ENCODE results near the gene TMEM176A. TPM values are rescaled to one million over a fixed set of nuclear protein-coding genes. Genes with fewer than 3 reads are reported as not detected.

Gene TMEM176A
- total and polyA plus RNA-seq, 2 experiments from 2014 or later, result not detected

GRCh38 chr7:150754951-150755350 lies 45.6 kb upstream of the TMEM176A start:
- no peaks in the 10 kb centered on the region for H3K79me2 ChIP-seq (ENCODE audit: insufficient read depth)
- H4K20me1 ChIP-seq (ENCODE audit: insufficient read depth), result no peaks in the 10 kb centered on the region
- no peaks in the 10 kb centered on the region for H3K4me1 ChIP-seq (ENCODE audit: insufficient read depth)
- H3K27ac ChIP-seq, result no peak overlapping the region
- TF ChIP-seq EZH2phosphoT487 (IDR thresholded peaks at IDR 0.05; ENCODE audit: insufficient read depth, low read depth), result no peak
- TF ChIP-seq EZH2 (IDR thresholded peaks at IDR 0.05; ENCODE audit: insufficient read depth, poor library complexity, severe bottlenecking), result no peak
- no peak overlapping the region for H3K4me2 ChIP-seq (ENCODE audit: unreplicated experiment)
- in situ Hi-C loops (cut with MboI), result no loop called here
- DNase-seq, result no peak
- no peak overlapping the region for H3K9ac ChIP-seq
- no peak overlapping the region for H2AFZ ChIP-seq
- no peaks in the 10 kb centered on the region for H3K27me3 ChIP-seq (replicated peaks; ENCODE audit: insufficient read depth)
- H3F3A ChIP-seq (ENCODE audit: insufficient read depth), result no peaks in the 10 kb centered on the region
- H3K9me2 ChIP-seq (ENCODE audit: insufficient read depth), result no peaks in the 10 kb centered on the region
- no peaks in the 10 kb centered on the region for H3K36me3 ChIP-seq (ENCODE audit: low read depth)
- no peaks in the 10 kb centered on the region for H3K9me3 ChIP-seq (ENCODE audit: low read depth)
- no peak overlapping the region for H3K4me3 ChIP-seq

GRCh38 chr7:150755473-150756099 lies 45.0 kb upstream of the TMEM176A start:
- H3F3A ChIP-seq (ENCODE audit: insufficient read depth), result no peaks in the 10 kb centered on the region
- H3K9me2 ChIP-seq (ENCODE audit: insufficient read depth), result no peaks in the 10 kb centered on the region
- no peak overlapping the region for H3K4me2 ChIP-seq (ENCODE audit: unreplicated experiment)
- no peaks in the 10 kb centered on the region for H3K27me3 ChIP-seq (replicated peaks; ENCODE audit: insufficient read depth)
- no peaks in the 10 kb centered on the region for H4K20me1 ChIP-seq (ENCODE audit: insufficient read depth)
- no peaks in the 10 kb centered on the region for H3K36me3 ChIP-seq (ENCODE audit: low read depth)
- no peaks in the 10 kb centered on the region for H3K79me2 ChIP-seq (ENCODE audit: insufficient read depth)
- H3K9ac ChIP-seq, result no peak overlapping the region
- no peak overlapping the region for H3K4me3 ChIP-seq
- no peaks in the 10 kb centered on the region for H3K4me1 ChIP-seq (ENCODE audit: insufficient read depth)
- DNase-seq, result no peak
- H2AFZ ChIP-seq, result no peak overlapping the region
- 29 to 37% methylated on average over 4 of the region's 4 CpGs for WGBS, 2 experiments (ENCODE audit: low coverage in 1 of 2, low lambda C conversion rate in 2 of 2, missing lambda C conversion rate in 2 of 2)
- no peak for TF ChIP-seq EZH2phosphoT487 (IDR thresholded peaks at IDR 0.05; ENCODE audit: insufficient read depth, low read depth)
- no peak for TF ChIP-seq EZH2 (IDR thresholded peaks at IDR 0.05; ENCODE audit: insufficient read depth, poor library complexity, severe bottlenecking)
- in situ Hi-C loops (cut with MboI), result no loop called here
- no peaks in the 10 kb centered on the region for H3K9me3 ChIP-seq (ENCODE audit: low read depth)
- no peak overlapping the region for H3K27ac ChIP-seq

- Histone ChIP-seq H3K36me3 (ENCODE audit: low read depth) (no peaks in the 10 kb centered on the region), H3K4me2 (ENCODE audit: unreplicated experiment) (no peak overlapping the region), H2AFZ (no peak overlapping the region), H3K79me2 (ENCODE audit: insufficient read depth) (no peaks in the 10 kb centered on the region), H3K9me3 (ENCODE audit: low read depth) (no peaks in the 10 kb centered on the region), H3F3A (ENCODE audit: insufficient read depth) (no peaks in the 10 kb centered on the region), H3K4me1 (ENCODE audit: insufficient read depth) (no peaks in the 10 kb centered on the region), H3K27me3 (replicated peaks; ENCODE audit: insufficient read depth) (no peaks in the 10 kb centered on the region), H3K9me2 (ENCODE audit: insufficient read depth) (no peaks in the 10 kb centered on the region), H3K9ac (no peak overlapping the region), H4K20me1 (ENCODE audit: insufficient read depth) (no peaks in the 10 kb centered on the region), H3K4me3 (no peak overlapping the region), H3K27ac (no peak overlapping the region)
- in situ Hi-C loops (cut with MboI), result no loop called here
- no peak for DNase-seq
- no peak for TF ChIP-seq EZH2 (IDR thresholded peaks at IDR 0.05; ENCODE audit: insufficient read depth, poor library complexity, severe bottlenecking)
- no peak for TF ChIP-seq EZH2phosphoT487 (IDR thresholded peaks at IDR 0.05; ENCODE audit: insufficient read depth, low read depth)
- 9 to 25% methylated on average over 3 of the region's 3 CpGs for WGBS, 2 experiments (ENCODE audit: low coverage in 1 of 2, low lambda C conversion rate in 2 of 2, missing lambda C conversion rate in 2 of 2)
Observed at GRCh38 chr7:150756166-150756565, 44.4 kb upstream of the TMEM176A start.

- H3K9me3 ChIP-seq (ENCODE audit: low read depth), result no peaks in the 10 kb centered on the region
- DNase-seq, result peak; percentile 20
- no peaks in the 10 kb centered on the region for H3K9me2 ChIP-seq (ENCODE audit: insufficient read depth)
- H3K4me1 ChIP-seq (ENCODE audit: insufficient read depth), result no peaks in the 10 kb centered on the region
- H3K27me3 ChIP-seq (replicated peaks; ENCODE audit: insufficient read depth), result no peaks in the 10 kb centered on the region
- H2AFZ ChIP-seq, result no peak overlapping the region
- WGBS, 2 experiments (ENCODE audit: low coverage in 1 of 2, low lambda C conversion rate in 2 of 2, missing lambda C conversion rate in 2 of 2), result 0 to 18% methylated on average over 1 of the region's 1 CpG
- H3K4me2 ChIP-seq (ENCODE audit: unreplicated experiment), result no peak overlapping the region
- H3K4me3 ChIP-seq, result no peak overlapping the region
- H3K36me3 ChIP-seq (ENCODE audit: low read depth), result no peaks in the 10 kb centered on the region
- no peaks in the 10 kb centered on the region for H3F3A ChIP-seq (ENCODE audit: insufficient read depth)
- no peaks in the 10 kb centered on the region for H3K79me2 ChIP-seq (ENCODE audit: insufficient read depth)
- in situ Hi-C loops (cut with MboI), result no loop called here
- no peak overlapping the region for H3K9ac ChIP-seq
- H3K27ac ChIP-seq, result no peak overlapping the region
- no peaks in the 10 kb centered on the region for H4K20me1 ChIP-seq (ENCODE audit: insufficient read depth)
- no peak for TF ChIP-seq EZH2 (IDR thresholded peaks at IDR 0.05; ENCODE audit: insufficient read depth, poor library complexity, severe bottlenecking)
- no peak for TF ChIP-seq EZH2phosphoT487 (IDR thresholded peaks at IDR 0.05; ENCODE audit: insufficient read depth, low read depth)
Observed at GRCh38 chr7:150756858-150757257, 43.7 kb upstream of the TMEM176A start.

GRCh38 chr7:150759479-150759878 lies 41.1 kb upstream of the TMEM176A start:
- TF ChIP-seq EZH2 (IDR thresholded peaks at IDR 0.05; ENCODE audit: insufficient read depth, poor library complexity, severe bottlenecking) (no peak), EZH2phosphoT487 (IDR thresholded peaks at IDR 0.05; ENCODE audit: insufficient read depth, low read depth) (no peak)
- WGBS, 2 experiments (ENCODE audit: low coverage in 1 of 2, low lambda C conversion rate in 2 of 2, missing lambda C conversion rate in 2 of 2), result 9 to 13% methylated on average over 1 of the region's 1 CpG
- H3K9me3 ChIP-seq (ENCODE audit: low read depth), result no peaks in the 10 kb centered on the region
- H3K9ac ChIP-seq, result no peak overlapping the region
- no peak overlapping the region for H3K27ac ChIP-seq
- in situ Hi-C loops (cut with MboI), result no loop called here
- H3K79me2 ChIP-seq (ENCODE audit: insufficient read depth), result no peaks in the 10 kb centered on the region
- no peak overlapping the region for H2AFZ ChIP-seq
- H3K9me2 ChIP-seq (ENCODE audit: insufficient read depth), result no peaks in the 10 kb centered on the region
- no peak overlapping the region for H3K4me3 ChIP-seq
- no peak overlapping the region for H3K4me2 ChIP-seq (ENCODE audit: unreplicated experiment)
- H3F3A ChIP-seq (ENCODE audit: insufficient read depth), result no peaks in the 10 kb centered on the region
- H4K20me1 ChIP-seq (ENCODE audit: insufficient read depth), result no peaks in the 10 kb centered on the region
- no peak for DNase-seq
- no peaks in the 10 kb centered on the region for H3K36me3 ChIP-seq (ENCODE audit: low read depth)
- no peaks in the 10 kb centered on the region for H3K4me1 ChIP-seq (ENCODE audit: insufficient read depth)
- H3K27me3 ChIP-seq (replicated peaks; ENCODE audit: insufficient read depth), result no peaks in the 10 kb centered on the region
